ENCODE data around the gene PRKD1.
"Not testable (repeated sequence)": the region's sequence is repeated elsewhere in the genome, so short reads cannot be mapped to it uniquely, and the experiment has no call there.

PRKD1 gene

GRCh38 chr14:29738950-29739349 lies 188.7 kb downstream of the PRKD1 start:
- no peak overlapping the region for H3K4me3 ChIP-seq (ENCODE audit: low read length)
- no peak for DNase-seq (ENCODE audit: low read depth)
- TF ChIP-seq CTCF (conservative IDR thresholded peaks at IDR 0.05; ENCODE audit: low read length), result no peak

GRCh38 chr14:29738056-29738455 lies 189.6 kb downstream of the PRKD1 start:
- no peak for DNase-seq (ENCODE audit: low read depth)
- no peak overlapping the region for H3K4me3 ChIP-seq (ENCODE audit: low read length)
- TF ChIP-seq CTCF (conservative IDR thresholded peaks at IDR 0.05; ENCODE audit: low read length), result no peak

GRCh38 chr14:29735459-29735858 lies 192.2 kb downstream of the PRKD1 start:
- H3K4me3 ChIP-seq (ENCODE audit: low read length), result no peak overlapping the region
- no peak for TF ChIP-seq CTCF (conservative IDR thresholded peaks at IDR 0.05; ENCODE audit: low read length)
- DNase-seq (ENCODE audit: low read depth), result no peak

- no peak for TF ChIP-seq CTCF (conservative IDR thresholded peaks at IDR 0.05; ENCODE audit: low read length)
- no peak for DNase-seq (ENCODE audit: low read depth)
- no peak overlapping the region for H3K4me3 ChIP-seq (ENCODE audit: low read length)
These were observed 192.9 kb downstream of the PRKD1 start for GRCh38 chr14:29734732-29735131.

- peak; percentile 79 for DNase-seq (ENCODE audit: low read depth)
- not testable (repeated sequence) for H3K4me3 ChIP-seq (ENCODE audit: low read length)
These were observed 200.9 kb downstream of the PRKD1 start for GRCh38 chr14:29726560-29727331.

- DNase-seq (ENCODE audit: low read depth), result no peak
- H3K4me3 ChIP-seq (ENCODE audit: low read length), result no peak overlapping the region
- TF ChIP-seq CTCF (conservative IDR thresholded peaks at IDR 0.05; ENCODE audit: low read length), result no peak
These were observed 202.7 kb downstream of the PRKD1 start for GRCh38 chr14:29724991-29725390.

GRCh38 chr14:29722831-29723230 lies 204.8 kb downstream of the PRKD1 start:
- H3K4me3 ChIP-seq (ENCODE audit: low read length), result no peak overlapping the region
- no peak for TF ChIP-seq CTCF (conservative IDR thresholded peaks at IDR 0.05; ENCODE audit: low read length)
- no peak for DNase-seq (ENCODE audit: low read depth)
